H7 (cell line): ENCODE data around the gene COL27A1. TPM values are rescaled to one million over a fixed set of nuclear protein-coding genes. Genes with fewer than 3 reads are reported as not detected.

ENCODE experiments used
- DNase-seq: peaks from one replicate; pipeline ENCODE4 v3.0.0; 2012
- H3K27me3 ChIP-seq: 2 replicates; pipeline ENCODE4 v1.6.0; 2011; ENCODE audit warnings: mild to moderate bottlenecking, low read length; ENCODE audit not compliant: control insufficient read depth, insufficient read depth
- H3K36me3 ChIP-seq: replicated peaks from 2 replicates; pipeline ENCODE4 v1.5.1; 2011; ENCODE audit warnings: low read length; ENCODE audit not compliant: control insufficient read depth, insufficient read depth
- H3K4me3 ChIP-seq: 2 replicates; pipeline ENCODE4 v1.5.1; 2011; ENCODE audit warnings: low read depth, mild to moderate bottlenecking, control low read depth, low read length, moderate library complexity; ENCODE audit not compliant: insufficient read depth
- total RNA-seq: library from RNA; depleted of rRNA; stranded (reverse); fragments of >200 nt; shearing (Covaris generic); gene quantifications from 2 replicates; pipeline ENCODE4 v1.2.3, GENCODE V29; 2014

The COL27A1 gene
- total RNA-seq, 1 experiment from 2014 or later = 10.5 TPM

GRCh38 chr9:114203410-114204140 lies 48.2 kb downstream of the COL27A1 start:
- no peaks in the 10 kb centered on the region; the same call in 1 of the 2 replicates for H3K36me3 ChIP-seq
- no peak for DNase-seq
- no peaks in the 10 kb centered on the region for H3K27me3 ChIP-seq
- no peak overlapping the region for H3K4me3 ChIP-seq

GRCh38 chr9:114204265-114204664 lies 48.9 kb downstream of the COL27A1 start:
- no peaks in the 10 kb centered on the region for H3K27me3 ChIP-seq
- DNase-seq = no peak
- no peaks in the 10 kb centered on the region; the same call in 1 of the 2 replicates for H3K36me3 ChIP-seq
- no peak overlapping the region for H3K4me3 ChIP-seq

- Histone ChIP-seq H3K27me3 (no peaks in the 10 kb centered on the region), H3K4me3 (no peak overlapping the region), H3K36me3 (no peaks in the 10 kb centered on the region; the same call in 1 of the 2 replicates)
- DNase-seq = peak; percentile 66
Observed at GRCh38 chr9:114205171-114206015, 50.1 kb downstream of the COL27A1 start.

GRCh38 chr9:114206221-114206789 lies 51.0 kb downstream of the COL27A1 start:
- no peaks in the 10 kb centered on the region; the same call in 1 of the 2 replicates for H3K36me3 ChIP-seq
- H3K27me3 ChIP-seq = no peaks in the 10 kb centered on the region
- DNase-seq = no peak

GRCh38 chr9:114207034-114207810 lies 51.9 kb downstream of the COL27A1 start:
- no peaks in the 10 kb centered on the region; the same call in 1 of the 2 replicates for H3K36me3 ChIP-seq
- DNase-seq = peak; percentile 80
- no peak overlapping the region for H3K4me3 ChIP-seq
- no peaks in the 10 kb centered on the region for H3K27me3 ChIP-seq

More at GRCh38 chr9:114206221-114206789, 51.0 kb downstream of the COL27A1 start:
- H3K4me3 ChIP-seq = no peak overlapping the region

GRCh38 chr9:114207845-114208244 lies 52.5 kb downstream of the COL27A1 start:
- no peaks in the 10 kb centered on the region; the same call in 1 of the 2 replicates for H3K36me3 ChIP-seq
- no peaks in the 10 kb centered on the region for H3K27me3 ChIP-seq
- DNase-seq = no peak
- H3K4me3 ChIP-seq = no peak overlapping the region

- no peak for DNase-seq
- Histone ChIP-seq H3K27me3 (no peaks in the 10 kb centered on the region), H3K36me3 (peaks cover 3% of the 10 kb centered on the region), H3K4me3 (no peak overlapping the region)
Observed at GRCh38 chr9:114209151-114209550, 53.8 kb downstream of the COL27A1 start.

- DNase-seq = no peak
- H3K36me3 ChIP-seq = peaks cover 3% of the 10 kb centered on the region
- H3K4me3 ChIP-seq = no peak overlapping the region
- no peaks in the 10 kb centered on the region for H3K27me3 ChIP-seq
Observed at GRCh38 chr9:114210136-114210535, 54.8 kb downstream of the COL27A1 start.

- DNase-seq = no peak
- peaks cover 3% of the 10 kb centered on the region for H3K36me3 ChIP-seq
- no peak overlapping the region for H3K4me3 ChIP-seq
- H3K27me3 ChIP-seq = no peaks in the 10 kb centered on the region
Observed at GRCh38 chr9:114210691-114211276, 55.4 kb downstream of the COL27A1 start.

GRCh38 chr9:114212826-114213225 lies 57.5 kb downstream of the COL27A1 start:
- Histone ChIP-seq H3K4me3 (no peak overlapping the region), H3K36me3 (peaks cover 3% of the 10 kb centered on the region)
- no peak for DNase-seq

GRCh38 chr9:114213566-114213965 lies 58.2 kb downstream of the COL27A1 start:
- H3K4me3 ChIP-seq = no peak overlapping the region
- no peaks in the 10 kb centered on the region for H3K27me3 ChIP-seq
- no peak for DNase-seq
- peaks cover 3% of the 10 kb centered on the region for H3K36me3 ChIP-seq

More at GRCh38 chr9:114212826-114213225, 57.5 kb downstream of the COL27A1 start:
- no peaks in the 10 kb centered on the region for H3K27me3 ChIP-seq

- no peak overlapping the region for H3K4me3 ChIP-seq
- peaks cover 3% of the 10 kb centered on the region for H3K36me3 ChIP-seq
- no peaks in the 10 kb centered on the region for H3K27me3 ChIP-seq
- no peak for DNase-seq
Observed at GRCh38 chr9:114214181-114214580, 58.8 kb downstream of the COL27A1 start.

- H3K36me3 ChIP-seq = peaks cover 3% of the 10 kb centered on the region
- H3K27me3 ChIP-seq = no peaks in the 10 kb centered on the region
- H3K4me3 ChIP-seq = no peak overlapping the region
- DNase-seq = no peak
Observed at GRCh38 chr9:114214686-114215414, 59.5 kb downstream of the COL27A1 start.
